HG03457 (cell line): ENCODE measurements around the gene SEC14L1.
"Not testable (repeated sequence)": the region's sequence is repeated elsewhere in the genome, so short reads cannot be mapped to it uniquely, and the experiment has no call there.

ENCODE experiments used
- ATAC-seq: cut with Tn5 transposase; IDR thresholded peaks from one replicate; pipeline ENCODE4 v1.9.1; 2021; ENCODE audit warnings: moderate number of reproducible peaks; ENCODE audit not compliant: unreplicated experiment

The SEC14L1 gene

DNA sequence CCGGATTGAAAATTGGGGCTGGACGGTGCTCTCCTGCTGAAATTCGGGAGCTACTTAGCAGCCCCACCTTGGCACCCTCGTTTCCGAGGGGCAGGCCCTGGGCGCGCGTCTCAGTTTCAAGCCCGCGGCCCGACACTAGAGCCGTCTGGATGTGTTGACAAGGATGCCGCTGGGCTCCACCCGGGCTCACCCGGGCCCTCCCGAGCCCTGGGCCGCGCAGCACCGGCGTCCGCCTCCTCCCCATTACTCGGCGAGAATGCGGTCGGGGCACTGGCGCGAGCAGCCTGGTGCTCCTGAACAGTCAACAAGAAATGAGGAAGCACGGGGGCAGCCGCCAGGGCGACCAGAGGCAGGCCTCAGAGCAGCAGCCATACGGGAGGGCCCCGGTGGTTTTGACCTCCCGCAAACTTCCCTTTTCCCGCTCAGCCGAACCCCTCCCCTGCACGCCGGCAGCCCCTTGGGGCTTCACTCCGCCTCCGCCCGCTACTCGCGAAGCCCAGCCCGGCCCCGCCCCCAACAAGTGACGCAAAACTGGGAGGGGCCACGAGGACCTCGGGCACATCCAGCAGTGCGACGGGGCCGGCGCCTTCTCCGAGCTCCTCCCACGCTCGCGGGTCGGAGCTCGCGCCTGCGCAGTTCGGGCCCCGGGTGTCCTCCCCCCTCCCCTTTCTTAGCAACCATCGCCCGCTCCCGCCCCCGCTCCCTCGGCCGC, 447 bp upstream of the SEC14L1 start:
- ATAC-seq = peak; percentile 60

- no peak for ATAC-seq
Measured at GRCh38 chr17:77141846-77142449, 1.2 kb downstream of the SEC14L1 start.

DNA sequence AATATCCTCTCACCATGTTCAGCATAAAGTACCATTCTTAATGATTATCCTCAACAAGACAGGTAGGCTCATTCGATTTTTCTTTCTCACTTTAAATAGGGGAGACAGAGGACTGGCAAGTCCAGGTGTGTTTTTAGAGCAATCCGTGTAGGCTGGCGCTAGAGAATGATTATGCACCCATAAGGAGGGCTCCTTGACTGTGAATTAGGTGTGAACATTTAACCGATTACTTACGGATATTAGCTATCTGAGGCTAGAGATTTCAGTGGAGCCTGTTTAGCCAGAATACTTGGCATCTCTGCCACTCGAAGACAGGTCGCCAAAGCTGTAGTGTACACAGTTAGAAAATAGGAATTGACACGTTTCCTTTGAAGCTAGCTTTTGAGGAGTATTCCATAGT, 1.9 kb downstream of the SEC14L1 start:
- no peak for ATAC-seq

- no peak for ATAC-seq
Measured at GRCh38 chr17:77143306-77143705, 2.5 kb downstream of the SEC14L1 start.

DNA sequence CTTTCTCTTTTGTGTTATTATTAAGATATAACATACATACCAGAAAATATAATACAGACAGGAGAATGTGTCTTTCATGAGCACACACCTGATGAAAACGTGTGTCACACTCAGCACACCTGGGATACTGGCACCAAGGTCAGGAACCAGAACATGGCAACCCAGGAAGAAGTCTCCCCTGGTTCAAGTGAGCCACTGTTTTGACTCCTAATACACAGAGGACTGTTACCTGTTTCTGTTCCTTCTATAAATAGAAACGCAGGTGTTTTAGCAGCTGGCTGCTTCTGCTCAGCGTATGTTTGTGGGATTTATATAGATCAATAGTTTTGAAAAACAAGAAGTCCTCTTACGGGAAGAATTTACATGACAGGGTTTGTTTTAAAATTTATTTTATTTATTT, 3.5 kb downstream of the SEC14L1 start:
- ATAC-seq = no peak

DNA sequence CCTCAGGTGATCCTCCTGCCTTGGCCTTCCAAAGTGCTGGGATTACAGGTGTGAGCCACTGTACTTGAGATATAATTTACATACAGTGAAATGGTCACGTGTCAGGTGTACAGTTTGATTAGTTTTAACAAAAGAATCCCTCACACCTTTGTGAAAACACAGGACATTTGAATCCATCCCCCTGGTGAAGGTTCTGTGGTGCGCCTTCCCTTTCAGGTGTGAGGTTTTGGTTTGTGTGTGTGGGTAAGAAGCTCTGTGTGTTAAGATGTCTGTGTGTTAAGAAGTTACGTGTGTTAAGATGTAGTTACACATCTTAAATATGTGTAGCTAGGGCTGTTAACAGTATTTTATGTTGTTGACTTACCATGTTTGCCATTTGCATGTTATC, 4.4 kb downstream of the SEC14L1 start:
- no peak for ATAC-seq

DNA sequence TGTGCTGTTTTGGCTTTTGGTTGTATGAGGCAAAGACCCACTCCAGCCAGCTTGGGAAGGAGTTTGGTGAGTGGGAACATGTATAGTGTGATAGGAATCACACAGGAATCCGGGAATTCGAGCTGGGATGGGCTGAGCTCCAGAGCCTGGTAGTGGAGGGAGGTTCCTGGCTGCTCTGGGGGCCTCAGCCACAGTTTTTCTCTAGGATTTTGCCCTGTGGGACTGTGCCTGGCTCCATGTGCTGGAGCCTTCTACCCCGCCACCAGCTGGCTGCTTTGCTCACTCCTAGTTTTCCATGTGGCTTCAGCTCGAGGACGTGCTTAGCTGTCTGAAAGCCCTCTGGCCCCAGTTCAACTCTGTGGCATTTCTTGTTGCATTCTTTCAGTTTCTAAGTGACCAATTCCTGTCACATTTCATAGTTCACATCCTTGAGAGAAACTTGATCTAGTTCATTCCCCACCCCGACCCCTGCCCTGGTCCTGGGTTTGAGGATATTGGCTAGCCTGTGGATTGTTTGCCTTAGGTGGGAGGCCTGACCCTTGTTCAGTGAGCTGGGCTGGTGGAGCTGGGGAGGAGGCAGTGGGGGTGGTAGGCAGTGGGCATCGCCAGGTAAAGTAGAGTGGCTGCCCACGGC, 5.0 kb downstream of the SEC14L1 start:
- no peak for ATAC-seq

DNA sequence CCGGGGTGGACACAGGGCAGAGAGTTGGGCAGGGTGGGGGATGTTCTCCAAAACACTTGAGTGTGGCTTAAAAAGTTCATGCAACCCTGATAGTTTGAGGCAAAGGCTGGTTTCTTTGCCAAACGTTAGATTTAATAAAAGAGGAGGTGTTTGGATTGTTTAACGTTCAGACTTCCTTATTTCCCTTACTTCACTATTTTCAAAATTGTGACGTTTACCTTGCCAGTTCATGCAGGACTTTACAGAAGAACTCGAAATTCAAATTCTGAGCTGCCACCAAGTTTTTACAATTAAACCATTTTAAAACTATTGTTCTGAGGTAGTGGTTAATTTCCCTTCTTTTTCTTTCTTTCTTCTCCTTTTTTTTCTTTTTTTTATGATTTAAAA, 5.5 kb downstream of the SEC14L1 start:
- no peak for ATAC-seq

DNA sequence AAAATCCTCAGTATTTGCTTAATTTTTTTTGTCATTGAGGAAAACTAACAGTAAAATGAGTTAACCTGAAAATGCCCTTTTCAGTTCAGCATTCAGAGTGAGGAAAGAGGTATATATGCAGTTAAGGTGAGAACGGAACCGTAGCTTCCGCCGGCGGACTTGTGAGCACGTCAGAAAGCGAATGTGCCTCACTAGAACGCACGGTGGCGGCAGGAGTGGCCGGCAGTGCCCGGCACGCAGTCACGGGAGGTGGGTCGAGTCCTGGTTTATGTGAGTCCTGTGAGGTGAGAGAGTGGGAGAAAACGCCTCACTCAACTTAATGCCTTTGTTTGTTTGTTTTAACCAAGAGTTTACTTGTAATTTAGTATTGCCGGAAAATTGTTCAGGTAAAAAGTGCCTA, 6.1 kb downstream of the SEC14L1 start:
- ATAC-seq = no peak

DNA sequence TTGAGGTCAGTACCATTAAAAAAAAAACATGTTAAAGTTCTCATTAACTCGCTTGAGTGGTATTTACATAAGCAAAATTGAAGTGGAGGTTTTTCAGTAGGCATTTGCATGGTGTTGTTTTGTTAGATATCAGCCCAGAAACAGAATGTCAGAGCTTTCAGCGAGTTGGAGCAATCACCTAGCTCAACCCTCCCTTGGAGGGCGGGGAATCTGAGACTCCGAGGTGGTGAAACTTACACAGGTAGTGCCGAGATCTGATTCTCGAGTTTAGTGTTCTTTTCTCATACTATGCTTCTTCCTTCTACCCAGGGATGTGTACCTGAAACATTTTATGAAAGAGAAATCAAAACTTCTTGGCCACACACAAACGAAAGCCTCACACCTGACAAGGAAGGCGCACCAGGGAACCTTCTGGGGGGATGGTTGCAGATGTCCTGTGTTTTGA, 6.6 kb downstream of the SEC14L1 start:
- peak; percentile 39 for ATAC-seq

GRCh38 chr17:77148077-77148939, 7.5 kb downstream of the SEC14L1 start:
- no peak for ATAC-seq

GRCh38 chr17:77148940-77149510, 8.3 kb downstream of the SEC14L1 start:
- no peak for ATAC-seq

DNA sequence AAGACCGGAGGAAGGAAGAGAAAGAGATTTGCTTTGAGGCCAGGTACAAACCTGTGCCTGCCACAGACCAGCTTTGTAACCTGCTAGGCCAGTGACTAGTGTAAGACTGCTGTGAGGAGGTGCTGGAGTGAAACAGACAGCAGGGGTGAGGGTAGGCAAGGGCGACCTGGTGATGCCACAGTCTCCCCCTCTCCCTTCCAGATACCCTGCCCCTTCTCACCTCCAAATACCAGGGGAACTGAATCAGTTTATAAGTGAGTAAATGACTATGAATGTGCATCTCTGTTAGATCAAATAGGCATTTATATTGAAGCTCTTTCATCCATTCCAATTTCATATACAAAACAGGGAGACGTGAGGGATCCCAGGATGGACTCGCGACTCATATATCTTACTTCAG, 9.4 kb downstream of the SEC14L1 start:
- ATAC-seq = no peak

DNA sequence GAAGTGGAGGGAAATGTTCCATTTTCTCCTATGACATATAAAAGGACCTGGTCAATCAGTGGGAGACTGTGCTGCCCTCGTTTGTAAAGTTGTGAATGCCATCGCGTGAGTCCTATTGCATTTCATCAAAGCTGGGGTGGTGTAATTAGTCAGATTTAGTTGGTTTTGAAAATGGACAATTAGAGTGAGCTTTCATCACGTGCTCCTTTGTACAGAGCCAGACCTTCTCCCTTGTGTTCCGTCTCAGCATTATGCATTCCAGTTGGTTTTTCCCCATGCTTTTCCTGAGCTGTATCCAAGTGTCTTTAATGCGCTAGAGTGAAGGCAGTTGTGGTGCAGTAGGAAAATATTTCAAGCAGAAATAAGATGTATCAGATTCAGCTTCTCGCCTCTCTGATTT, 10.4 kb downstream of the SEC14L1 start:
- no peak for ATAC-seq

DNA sequence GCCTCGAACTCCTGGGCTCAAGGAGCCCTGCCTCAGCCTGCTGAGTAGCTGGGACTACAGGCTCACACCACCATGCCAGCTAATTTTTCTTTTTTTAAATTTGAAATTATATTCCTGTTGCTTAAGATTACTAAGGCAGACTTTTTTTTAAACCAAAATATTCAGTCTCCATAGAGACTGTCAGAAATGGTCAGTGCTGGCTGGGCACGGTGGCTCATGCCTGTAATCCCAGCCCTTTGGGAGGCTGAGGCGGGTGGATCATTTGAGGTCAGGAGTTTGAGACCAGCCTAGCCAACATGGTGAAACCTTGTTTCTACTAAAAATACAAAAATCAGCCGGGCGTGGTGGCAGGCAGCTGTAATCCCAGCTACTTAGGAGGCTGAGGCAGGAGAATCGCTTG, 11.3 kb downstream of the SEC14L1 start:
- not testable (repeated sequence) for ATAC-seq

GRCh38 chr17:77153472-77153871, 12.7 kb downstream of the SEC14L1 start:
- ATAC-seq = no peak

DNA sequence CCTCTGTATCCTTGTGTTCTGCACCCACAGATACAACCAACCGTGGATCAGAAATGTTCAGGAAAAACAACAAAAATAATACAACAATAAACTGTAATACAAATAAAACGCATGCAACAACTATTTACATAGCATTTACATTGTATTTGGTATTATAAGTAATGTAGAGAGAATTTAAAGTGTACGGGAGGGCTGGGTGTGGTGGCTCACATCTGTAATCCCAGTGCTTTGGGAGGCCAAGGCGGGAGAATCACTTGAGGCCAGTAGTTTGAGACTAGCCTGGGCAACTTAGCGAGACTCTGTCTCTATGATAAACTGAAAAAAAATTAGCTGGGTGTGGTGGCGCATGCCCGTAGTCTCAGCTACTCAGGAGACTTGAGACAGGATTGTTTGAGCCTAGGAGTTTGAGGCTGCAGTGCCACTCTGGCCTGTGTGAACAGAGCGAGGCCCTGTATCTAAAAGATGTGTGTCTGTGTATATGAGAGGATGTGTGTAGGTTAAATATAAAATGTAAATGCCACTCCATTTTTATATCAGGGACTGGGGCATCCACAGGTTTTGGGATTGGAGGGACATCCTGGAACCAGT, 13.3 kb downstream of the SEC14L1 start:
- ATAC-seq = no peak

DNA sequence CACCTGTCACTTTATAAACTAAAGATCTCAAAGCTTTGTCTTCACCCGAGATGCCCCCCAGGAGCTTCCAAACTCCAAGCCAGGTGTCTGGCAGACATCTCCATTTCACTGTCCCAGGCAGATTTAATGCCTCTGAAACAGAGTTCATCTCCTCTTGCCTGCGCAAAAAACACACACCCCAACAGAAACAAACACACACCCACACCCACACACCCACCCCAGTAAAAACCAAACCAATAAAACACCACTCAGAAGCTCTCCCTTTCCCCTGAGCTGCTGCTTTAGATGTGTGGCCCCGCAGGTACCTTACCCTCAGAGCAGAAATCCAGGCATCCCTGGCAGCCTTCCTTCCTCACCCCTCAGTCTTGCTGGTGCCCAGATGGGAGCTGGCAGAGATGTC, 14.4 kb downstream of the SEC14L1 start:
- no peak for ATAC-seq

DNA sequence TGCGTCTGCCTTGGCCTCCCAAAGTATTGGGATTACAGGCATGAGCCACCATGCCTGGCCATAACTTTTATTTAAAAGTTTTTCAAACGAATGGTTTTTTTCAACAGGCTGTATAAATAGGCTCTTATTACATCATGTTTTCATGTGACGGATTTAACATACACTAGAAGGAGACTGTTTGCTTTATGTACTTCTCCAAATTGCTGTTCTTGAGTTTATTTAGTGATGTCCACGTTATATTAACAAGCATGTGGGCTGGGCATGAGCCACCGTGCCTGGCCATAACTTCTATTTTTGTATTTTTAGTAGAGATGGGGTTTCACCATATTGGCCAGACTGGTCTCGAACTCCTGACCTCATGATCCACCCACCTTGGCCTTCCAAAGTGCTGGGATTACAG, 17.0 kb downstream of the SEC14L1 start:
- not testable (repeated sequence) for ATAC-seq

DNA sequence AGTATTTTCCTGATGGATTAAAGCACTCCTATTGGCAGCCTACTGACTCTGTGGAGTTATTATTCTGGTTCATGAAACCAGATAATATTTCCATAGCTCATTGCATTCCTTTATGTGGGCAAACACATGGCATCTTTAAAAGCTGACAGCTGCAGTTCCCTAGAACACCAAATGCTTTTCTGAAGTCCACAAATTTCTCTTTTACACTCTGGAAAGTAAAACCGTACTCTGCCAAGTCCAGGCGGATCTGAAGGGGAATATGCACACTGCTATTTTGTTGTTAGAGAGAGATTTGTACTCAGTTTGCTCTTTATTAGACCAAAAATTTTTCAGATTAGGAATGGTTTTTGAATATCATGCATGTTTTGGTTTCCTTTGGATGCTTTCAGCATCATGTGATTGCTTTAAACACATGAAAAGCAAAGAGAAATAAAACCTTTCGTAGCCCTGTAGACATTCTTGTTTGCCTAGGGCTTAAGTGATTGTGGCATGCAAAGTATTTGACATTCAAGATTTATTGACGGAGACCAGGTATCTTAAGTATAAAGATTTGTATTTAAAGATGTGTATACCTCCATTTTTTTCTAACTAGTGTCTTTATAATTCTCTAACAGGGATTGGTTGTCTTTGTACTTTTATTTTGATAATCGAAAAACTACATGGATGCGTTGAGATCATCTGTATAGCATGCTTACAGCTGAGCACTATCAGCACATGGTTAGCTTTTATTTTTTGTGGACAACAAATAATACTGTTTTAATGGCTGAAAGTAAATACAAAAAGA, 19.5 kb downstream of the SEC14L1 start:
- no peak for ATAC-seq
